Cardiac septum (tissue), 1 donor: Measurements from ENCODE around the gene HOMER1. TPM values are rescaled to one million over a fixed set of nuclear protein-coding genes. Genes with fewer than 3 reads are reported as not detected.
"Not testable (repeated sequence)": the region's sequence is repeated elsewhere in the genome, so short reads cannot be mapped to it uniquely, and the experiment has no call there.

Experiments
- DNase-seq: peaks from one replicate; pipeline ENCODE4 v3.0.0-alpha.2; 2020; ENCODE audit warnings: low spot score
- intact Hi-C: fragments of 100-400 bp; cut with DNase I; formaldehyde crosslinking; loops from one replicate; pipeline ENCODE4 v1.14.0; 2022
- total RNA-seq: library from RNA; stranded (reverse); fragmentation: NEBNext Ultra II Directional; extraction: Animal tissue kit (Norgen Biotek cat#: 25700); gene quantifications from one replicate; pipeline ENCODE4 v1.2.1, GENCODE V29; 2021
- donor health status: DM: no; HTN: no; CAD: no.

HOMER1 gene
- total RNA-seq, 1 donor from 2014 or later: 67.4 TPM

DNA sequence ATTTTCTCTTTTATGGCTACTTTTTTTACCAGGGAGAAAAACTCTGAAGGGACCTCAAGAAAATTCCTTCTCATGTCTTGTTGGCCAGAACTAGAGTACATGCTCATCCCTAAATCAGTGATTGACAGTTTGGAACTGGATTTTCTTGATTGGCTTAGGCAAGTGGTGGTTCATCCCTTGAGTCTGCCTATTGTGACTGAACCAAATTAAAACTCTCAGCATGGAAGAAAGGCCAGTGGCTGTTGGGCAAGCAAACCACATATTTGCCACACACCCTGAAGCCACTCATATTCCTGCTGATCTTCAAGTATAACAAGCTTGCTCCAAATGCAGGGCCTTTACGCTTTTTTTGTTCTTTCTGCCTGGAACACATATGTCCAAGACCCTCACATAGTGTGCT lies 7.2 kb upstream of the HOMER1 start:
- no peak for DNase-seq
- intact Hi-C loops: no loop called here

DNA sequence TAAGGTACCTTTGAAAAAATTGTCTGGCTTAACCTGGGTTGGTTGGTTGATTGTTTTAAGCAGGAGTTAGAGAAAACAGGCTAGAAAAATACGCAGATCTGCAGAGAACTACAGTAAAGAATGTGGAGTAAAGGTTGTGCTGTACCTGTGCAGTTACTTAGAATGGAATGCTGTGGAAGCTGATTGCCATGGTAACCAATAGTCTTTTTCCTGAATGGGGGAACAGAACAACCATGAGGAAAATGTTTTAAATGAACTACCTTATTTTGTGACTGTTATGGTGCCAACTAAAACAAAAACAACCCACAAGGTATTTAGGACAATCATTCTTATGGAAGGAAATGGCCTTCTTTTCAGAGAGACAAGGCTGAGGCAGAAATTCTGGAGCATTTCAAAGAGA lies 4.8 kb upstream of the HOMER1 start:
- intact Hi-C loops: no loop called here

DNA sequence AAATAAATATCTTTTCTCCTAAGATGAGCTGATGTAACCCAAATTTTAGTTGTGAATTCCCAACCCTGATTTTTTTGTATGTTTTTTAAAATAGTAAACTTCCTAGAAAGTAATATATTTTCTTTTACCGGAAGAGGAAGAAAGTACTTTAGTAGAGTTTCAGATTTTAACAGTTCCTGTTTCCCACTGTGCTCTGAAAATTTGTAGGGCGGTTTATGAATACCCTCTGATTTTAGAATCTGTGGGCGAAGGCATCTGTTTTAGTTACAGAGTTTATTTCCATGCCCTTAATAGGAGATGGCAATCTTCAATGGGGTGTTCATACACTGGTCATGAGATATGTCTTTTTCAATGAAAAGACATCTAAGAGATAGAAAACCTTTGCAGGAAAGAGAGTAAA lies 3.7 kb upstream of the HOMER1 start:
- intact Hi-C loops: no loop called here
- no peak for DNase-seq

More for the DNA sequence above, 4.8 kb upstream of the HOMER1 start:
- no peak for DNase-seq

DNA sequence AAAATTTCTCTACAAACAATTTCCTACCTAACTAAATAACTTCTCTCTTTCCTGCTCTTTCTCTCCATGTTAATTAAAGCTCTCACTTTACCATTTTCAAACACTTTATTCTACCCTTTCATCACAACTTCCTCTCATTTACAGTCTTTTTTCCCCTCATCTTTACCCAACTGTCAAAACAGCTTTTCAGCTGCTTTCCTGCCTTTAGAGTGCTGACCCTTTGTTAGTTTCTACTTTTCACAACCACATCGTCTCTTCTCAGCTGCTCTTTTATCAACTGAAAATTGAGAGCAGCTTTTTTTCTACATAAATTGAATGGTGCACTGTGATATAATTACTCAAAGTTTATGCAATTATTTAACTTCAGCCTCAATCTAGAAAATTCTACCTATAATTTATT lies 3.1 kb upstream of the HOMER1 start:
- DNase-seq: no peak
- intact Hi-C loops: no loop called here

DNA sequence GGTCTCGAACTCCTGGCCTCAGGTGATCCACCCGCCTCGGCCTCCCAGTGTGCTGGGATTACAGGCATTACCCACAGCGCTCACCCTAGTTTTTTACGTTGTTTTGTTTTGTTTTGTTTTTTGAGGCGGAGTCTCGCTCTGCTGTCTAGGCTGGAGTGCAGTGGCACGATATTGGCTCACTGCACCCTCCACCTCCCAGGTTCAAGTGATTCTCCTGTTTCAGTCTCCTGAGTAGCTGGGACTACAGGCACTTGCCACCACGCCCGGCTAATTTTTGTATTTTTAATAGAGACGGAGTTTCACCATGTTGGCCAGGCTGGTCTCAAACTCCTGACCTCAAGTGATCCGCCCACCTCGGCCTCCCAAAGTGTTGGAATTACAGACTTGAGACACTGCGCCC lies 2.4 kb upstream of the HOMER1 start:
- intact Hi-C loops: not testable (repeated sequence)

DNA sequence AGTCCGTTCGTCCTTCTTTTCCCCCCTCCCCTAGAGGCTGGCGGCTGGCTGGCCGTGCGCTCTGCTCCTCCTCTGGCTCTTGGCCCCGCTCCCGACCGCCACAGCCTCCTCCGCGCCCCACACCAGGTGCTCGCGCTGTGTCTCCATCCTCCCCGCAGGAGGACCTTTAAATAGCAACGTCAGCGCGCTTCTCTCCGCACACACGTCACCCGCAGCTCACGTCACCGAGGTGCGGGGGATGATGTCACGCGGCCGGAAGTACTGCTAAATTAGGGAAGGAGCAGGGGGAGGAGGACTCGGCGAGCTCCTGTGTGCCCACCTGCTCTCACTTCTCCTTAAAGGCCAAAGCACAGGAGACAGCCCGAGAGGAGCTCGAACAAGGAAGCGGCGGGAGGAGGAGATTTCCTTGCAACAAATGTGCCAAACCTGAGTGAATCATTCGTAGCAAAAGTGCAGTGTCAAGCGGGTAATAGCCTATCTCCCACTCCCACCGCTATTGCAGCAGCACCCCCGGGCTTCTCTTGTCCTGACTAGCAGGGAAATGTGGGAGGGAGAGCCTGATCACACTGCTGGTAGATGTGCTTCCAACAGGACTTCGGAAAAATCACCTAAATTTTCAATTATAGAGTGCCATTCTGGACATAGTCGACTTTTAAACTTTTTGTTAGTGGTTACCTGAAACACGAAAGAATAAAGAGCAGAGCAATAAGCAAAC lies 614 bp upstream of the HOMER1 start:
- intact Hi-C loops: loop anchor here (5.0 kb wide), 1 partner anchor 277 kb away; the partner anchor contains the start of gene JMY
- DNase-seq: peak; percentile 93

More for the DNA sequence above, 2.4 kb upstream of the HOMER1 start:
- not testable (repeated sequence) for DNase-seq

DNA sequence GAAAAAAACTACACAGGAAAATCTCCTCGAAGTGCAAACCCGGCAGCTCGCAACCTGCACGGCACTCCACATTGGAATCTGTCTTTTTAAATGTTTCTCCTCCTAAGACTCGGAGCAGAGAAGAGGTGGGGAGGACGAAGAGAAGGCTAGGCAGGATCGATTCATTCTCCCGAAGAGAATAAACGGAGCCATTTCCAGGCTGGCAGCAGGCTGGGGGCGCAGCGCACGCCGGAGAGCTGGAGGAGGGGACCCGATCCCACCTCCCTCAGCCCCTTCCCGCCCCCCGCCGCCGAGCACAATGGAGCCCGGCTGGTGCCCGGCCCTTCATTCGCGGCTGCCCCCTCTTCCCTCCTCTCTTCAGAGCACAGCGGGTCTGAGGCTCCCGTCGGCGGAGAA lies 628 bp downstream of the HOMER1 start:
- intact Hi-C loops: loop anchor here (5.0 kb wide), 1 partner anchor 276 kb away; the partner anchor contains the start of gene JMY
- no peak for DNase-seq

DNA sequence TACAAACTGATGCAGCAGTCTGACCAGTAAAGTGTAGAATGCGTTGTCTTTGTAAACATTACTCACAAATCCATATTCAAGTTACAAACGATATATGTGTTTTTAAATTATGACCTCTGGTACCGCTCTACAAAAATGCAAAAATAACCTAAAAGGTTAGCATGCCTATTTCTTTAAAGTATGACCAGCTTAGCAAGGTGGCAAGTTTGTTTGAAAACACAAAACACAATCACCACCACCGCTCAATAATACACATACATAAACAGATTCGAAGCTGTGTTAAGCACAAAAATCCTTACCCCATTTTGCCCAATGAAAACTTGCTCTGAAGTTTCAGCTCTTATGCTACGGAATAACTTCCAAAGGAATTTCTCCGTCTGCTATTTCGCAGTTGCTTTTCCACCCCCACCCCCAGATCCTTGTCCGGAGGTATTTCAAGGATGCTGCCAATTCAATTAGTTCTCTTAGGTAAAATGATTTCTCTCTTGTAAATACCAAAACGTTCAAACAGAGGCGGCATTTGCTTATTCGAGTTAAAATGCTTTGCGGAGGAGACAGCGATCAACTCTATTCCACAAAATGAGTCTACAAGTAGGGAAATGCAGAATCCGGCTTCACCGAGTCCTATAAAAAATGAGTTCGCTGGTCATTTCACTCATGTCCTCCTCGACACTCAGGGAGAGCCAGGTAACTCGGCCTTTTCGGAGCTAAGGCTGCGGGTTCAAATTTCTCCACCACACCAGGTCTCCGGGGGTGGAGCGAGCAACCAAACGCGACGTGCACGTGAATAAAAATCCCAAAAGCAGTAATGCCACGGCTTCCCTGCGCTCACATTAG lies 1.2 kb downstream of the HOMER1 start:
- intact Hi-C loops: loop anchor here (5.0 kb wide), 1 partner anchor 275 kb away; the partner anchor contains the start of gene JMY
- DNase-seq: no peak

DNA sequence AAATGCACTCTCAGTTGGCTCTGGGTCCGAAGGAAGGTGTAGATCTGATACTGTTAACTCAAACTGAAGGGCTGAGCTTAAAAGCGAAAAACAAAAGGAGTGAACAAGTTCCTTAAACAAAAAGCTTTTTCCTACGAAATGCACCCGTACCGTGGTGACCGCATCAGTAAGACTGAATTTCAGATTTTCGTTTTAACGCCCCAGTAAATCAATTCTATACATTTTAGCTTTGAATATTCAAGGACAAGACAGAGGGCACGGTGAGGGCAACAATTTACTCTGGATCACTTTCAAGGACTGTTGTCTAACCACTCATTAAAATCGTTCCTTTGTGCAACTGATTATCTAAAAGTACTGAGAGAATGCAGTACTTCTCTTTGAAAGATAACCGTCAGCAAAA lies 1.9 kb downstream of the HOMER1 start:
- DNase-seq: no peak
- intact Hi-C loops: loop anchor here (5.0 kb wide), 1 partner anchor 275 kb away; the partner anchor contains the start of gene JMY

DNA sequence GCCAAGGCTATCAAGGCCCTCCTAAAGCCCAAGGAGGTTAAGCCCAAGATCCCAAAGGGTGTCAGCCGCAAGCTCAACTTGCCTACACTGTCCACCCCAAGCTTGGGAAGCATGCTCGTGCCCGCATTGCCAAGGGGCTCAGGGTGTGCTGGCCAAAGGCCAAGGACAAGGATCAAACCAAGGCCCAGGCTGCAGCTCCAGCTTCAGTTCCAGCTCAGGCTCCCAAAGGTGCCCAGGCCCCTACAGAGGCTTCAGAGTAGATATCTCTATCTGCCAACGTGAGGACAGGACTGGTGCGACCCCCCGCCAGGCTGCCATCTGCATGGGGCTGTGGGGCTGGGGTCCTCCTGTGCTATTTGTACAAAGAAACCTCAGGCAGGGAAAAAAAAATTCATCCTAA lies 3.3 kb downstream of the HOMER1 start:
- intact Hi-C loops: loop anchor here (5.0 kb wide), 1 partner anchor 273 kb away; the partner anchor contains the start of gene JMY
- DNase-seq: no peak

DNA sequence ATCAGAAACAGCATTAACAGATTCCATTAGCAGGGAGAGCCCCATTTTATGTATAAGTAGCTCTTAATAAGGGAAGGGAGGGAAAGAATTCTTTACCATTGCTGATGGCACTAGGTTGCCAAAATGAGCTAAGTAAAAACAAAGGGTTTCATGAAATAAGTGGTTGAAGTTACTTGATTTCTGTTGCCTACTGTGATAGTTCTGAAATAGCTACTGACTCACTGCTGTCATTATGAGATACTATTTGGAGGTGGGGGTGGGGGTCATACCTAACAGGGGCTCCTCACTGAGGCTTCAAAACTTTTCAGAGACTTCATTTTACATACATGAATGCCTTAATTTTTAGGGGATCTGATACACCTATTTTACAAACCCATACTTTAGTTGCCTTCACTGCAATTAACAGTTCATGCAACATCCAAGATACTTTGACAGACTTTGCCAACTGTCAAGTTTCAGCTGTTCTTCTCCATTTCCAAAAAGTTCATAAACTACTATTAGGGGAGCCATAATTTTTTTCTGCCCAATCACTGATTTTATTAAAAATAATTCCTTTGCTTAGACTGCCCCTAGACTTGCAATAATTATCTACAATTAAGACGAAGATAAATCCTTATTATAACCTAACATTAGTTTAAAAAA lies 4.6 kb downstream of the HOMER1 start:
- intact Hi-C loops: loop anchor here (2.0 kb wide), 1 partner anchor 29 kb away; no protein-coding TSS in a partner anchor
- no peak for DNase-seq

DNA sequence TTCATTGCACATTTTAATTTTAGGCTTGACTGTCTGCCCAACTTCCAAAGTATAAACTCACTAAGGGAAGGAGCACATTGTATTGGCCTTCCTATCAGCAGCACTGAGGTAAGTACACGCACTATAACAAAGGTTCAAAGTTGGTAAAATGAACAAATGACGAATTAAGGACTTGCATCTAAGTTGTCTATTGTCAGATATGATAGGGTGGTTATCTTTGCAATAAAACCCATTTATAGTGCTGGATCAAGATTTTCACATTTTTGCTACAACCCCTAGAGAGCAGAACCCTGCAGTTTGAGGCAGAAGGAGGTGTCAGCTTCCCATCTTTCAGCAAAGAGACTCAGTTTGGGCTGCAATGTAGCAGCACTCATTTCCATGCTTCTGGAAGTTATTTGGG lies 5.1 kb downstream of the HOMER1 start:
- DNase-seq: no peak
- intact Hi-C loops: loop anchor here (2.0 kb wide), 1 partner anchor 28 kb away; no protein-coding TSS in a partner anchor

DNA sequence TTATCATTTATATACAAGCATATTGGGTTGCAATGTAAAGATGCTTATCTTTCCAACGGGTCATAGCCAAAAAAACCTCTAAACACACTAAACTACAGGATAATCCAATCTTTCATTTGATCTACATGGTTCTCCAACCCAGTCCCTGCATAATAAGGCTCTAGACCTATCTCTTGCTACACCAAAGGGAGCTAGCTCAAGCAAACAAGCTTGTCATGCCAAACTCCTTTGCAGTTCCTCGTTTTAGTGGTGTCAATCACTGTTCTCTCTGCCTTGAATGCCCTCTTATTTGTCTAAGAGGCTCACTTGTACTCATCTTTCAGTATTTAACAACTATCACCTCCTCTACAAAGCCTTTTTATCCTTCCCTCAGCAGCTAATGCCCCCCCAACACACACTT lies 5.6 kb downstream of the HOMER1 start:
- DNase-seq: no peak
- intact Hi-C loops: loop anchor here (2.0 kb wide), 1 partner anchor 28 kb away; no protein-coding TSS in a partner anchor

DNA sequence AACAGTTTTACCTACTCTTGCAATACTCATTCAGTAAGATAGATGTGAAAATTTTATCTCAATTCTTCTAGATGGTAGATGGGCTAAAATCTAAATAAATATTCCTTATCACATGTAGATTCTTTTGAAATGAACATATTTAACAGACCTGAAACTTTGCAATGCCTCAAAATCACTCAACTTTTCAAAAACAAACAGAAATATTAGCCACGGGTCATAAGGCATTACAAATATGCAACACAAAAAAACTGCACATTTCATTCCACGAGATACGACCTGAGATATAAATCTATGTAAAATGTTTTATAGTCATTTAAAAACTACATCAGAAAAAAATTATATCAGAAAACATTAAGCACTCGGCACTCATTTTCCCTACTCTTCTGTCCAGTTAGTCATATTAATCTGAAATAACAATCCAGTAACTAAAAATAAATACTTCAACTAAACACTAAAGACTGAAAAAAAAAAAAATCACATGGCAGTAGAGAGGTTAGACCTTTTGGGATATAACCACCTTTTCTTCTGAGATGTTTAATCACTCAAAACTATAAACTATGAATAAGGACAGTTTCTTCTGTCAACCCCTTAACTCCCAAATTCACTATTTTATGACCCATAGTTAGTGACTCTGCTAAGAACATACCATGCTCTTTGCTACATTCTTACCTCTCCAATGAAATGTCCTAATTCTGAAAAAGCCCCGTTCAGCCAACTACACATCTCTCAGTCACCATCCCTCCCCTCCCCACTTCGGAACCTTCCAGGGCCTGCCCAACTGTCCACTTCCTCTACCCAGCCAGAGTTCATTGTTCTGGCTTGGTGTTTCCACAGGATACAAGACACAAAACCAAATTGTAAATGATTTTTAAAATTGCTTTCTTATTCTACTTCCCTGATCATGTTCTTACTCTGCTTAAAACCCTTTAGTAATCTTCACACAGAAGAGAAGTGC lies 6.4 kb downstream of the HOMER1 start:
- DNase-seq: no peak

DNA sequence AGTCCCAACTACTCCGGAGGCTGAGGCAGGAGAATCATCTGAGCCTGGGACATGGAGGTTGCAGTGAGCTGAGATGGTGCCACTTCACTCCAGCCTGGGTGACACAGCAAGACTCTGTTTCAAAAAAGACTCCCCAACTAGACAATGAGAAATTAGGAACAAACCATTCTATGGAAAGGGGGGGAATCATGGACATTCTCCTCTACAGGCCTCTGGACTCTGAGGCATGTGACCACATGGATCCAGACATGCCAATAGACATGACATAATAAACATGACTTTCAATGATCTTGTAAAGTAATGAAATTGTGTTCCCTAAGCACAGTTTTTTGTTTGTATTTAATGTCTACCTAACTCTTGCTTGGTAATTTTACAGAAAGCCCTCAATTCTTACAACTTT lies 8.8 kb downstream of the HOMER1 start:
- intact Hi-C loops: no loop called here
- DNase-seq: no peak

More for the DNA sequence above, 6.4 kb downstream of the HOMER1 start:
- intact Hi-C loops: loop anchor here (2.0 kb wide), 1 partner anchor 27 kb away; no protein-coding TSS in a partner anchor

DNA sequence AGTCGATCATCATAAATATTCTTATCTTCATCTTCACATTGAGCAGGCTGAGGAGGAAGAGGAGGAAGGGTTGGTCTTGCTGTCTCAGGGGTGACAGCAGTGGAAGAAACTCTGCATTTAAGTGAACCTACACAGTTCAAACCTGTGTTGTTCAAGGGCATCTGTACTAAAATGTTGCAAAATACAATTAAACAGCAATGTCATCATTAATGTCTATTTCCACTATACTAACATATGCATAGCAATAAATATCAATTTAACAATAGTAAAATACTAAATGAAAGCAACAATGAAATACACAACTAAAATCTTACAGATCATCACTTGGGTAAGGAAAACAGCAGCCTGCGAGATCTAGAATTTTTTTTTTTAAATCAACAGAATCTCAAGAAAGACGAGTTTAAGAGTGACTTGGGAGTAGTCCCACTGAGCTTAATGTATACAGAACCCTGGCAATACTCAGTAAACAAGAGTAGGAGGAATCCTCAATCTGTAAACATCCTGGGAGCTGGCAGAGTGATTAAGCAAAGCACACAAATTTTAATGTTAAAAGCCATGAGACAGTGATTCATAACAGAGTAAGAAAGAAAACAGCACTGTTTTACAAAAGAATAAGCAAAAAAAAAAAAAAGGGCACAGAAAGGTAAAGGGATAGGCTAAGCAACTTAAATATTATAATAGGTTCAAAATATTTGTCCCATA lies 10.0 kb downstream of the HOMER1 start:
- intact Hi-C loops: no loop called here

DNA sequence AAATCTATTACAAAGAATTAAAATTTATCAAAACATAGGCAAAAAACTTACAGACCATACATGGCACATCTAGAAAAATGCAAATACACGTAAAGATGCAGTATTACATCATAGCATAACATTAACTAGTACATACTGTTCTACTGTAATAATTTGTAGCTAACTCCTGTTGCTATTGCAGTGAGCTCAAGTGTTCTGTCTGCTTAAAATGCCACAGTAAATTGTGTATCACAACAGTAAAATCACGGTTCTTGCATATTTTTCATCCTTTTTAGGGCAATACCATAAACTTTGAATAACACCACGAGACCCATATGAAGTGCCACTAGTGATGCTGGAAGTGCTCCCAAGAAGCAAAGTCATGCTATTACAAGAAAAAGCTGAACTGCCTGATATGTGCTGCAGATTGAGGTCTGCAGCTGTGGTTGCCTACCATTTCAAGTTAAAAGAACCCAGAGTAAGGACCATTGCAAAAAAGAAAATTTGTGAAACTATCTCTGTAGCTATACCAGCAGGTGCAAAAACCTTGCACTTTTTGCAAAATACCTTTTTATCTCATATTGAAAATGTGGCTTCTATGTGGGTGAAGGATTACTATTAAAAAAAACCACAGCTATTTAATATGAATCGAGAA lies 14.2 kb downstream of the HOMER1 start:
- intact Hi-C loops: no loop called here
- no peak for DNase-seq

More for the DNA sequence above, 10.0 kb downstream of the HOMER1 start:
- DNase-seq: no peak

DNA sequence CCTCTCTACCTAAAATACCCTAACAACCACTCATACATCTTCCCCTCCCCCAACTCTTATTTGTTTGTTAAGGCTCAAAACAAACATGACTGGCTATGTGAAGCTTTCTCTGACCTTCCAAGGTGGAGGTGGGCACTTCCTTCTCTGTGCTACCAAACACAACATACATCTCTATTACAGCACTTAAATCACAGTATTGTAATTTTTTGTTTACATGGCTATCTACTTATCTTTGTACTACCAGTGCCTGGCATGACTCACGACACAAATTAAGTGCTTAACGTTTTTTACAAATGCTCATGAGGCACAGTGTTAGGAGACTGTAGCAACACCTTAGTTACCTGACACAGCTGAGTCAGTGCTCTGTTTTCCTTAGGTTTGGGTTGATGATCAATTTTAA lies 18.6 kb downstream of the HOMER1 start:
- DNase-seq: no peak
- intact Hi-C loops: no loop called here
